ENCODE measurements around the gene CCDC177. TPM values are rescaled to one million over a fixed set of nuclear protein-coding genes. Genes with fewer than 3 reads are reported as not detected.

The CCDC177 gene
- polyA plus RNA-seq, 3 donors: 0.04 to 0.08 (median 0.08) TPM

- no peak for DNase-seq (ENCODE audit: low read depth in 3 of 3, low spot score in 2 of 3)
Observed at GRCh38 chr14:69570836-69571330, 3.8 kb downstream of the CCDC177 start.

DNA sequence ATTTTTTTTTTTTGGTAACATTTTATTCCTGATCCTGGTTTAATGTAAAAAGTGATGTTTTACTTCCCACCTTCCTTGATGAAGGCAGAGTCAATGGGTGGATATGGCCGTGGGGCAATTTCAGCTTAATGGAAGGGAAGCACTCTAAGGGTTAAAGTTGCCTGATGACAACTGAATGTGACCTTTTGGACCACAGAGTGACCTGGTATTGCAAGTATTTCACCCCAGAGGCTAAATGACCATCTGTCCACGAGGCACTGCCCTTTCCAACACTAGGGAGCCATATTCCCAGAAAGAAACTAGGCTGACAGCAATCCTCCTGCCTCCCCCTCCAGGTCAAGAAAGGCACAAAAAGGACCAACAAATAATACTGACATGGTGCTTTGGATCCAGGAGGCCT is 4.8 kb downstream of the CCDC177 start:
- DNase-seq (ENCODE audit: low read depth in 3 of 3, low spot score in 2 of 3): no peak

DNA sequence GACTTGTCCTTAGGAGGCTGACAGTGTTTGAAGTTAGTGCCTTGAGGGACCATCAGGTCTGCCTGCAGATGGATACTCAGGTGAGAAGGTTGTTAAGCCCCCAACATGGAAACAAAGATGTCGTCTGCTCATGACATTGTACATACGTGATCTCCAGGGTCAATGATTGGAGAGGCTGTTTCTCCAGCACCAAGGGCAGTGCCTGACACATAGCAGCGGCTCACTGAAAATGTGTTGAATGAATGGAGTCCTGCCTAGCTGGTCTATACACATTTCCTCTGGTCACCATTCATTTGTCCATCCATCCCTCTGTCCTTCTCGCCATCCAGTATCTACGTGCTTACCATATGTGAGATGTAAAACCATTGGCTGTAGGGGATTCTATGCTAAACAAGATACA is 7.1 kb downstream of the CCDC177 start:
- no peak for DNase-seq (ENCODE audit: low read depth in 3 of 3, low spot score in 2 of 3)

- no peak for DNase-seq (ENCODE audit: low read depth in 3 of 3, low spot score in 2 of 3)
Observed at GRCh38 chr14:69561893-69562292, 12.8 kb downstream of the CCDC177 start.

GRCh38 chr14:69560826-69561225 is 13.8 kb downstream of the CCDC177 start:
- DNase-seq (ENCODE audit: low read depth in 3 of 3, low spot score in 2 of 3): no peak

DNA sequence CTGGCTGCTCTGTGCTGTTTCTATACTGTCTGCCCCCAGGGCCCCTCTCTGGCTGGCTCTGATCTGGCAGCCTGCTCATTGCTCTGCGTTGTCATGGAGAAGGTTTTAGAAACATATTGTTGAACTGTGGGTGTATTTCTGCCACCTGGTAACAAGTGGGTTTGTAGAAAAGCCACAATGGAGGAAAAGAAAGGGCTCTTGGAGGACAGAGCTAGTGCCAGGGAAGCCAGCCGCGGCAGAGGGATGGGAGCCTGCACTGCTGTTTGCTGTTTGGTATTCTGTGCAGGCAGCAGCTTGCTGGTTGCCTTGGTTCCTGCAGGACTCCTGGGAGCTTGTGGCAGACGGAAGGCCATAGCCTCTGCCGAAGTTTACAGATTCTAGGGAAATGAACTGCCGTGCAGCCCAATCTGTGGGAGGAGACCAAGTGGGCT is 15.1 kb downstream of the CCDC177 start:
- DNase-seq (ENCODE audit: low read depth in 3 of 3, low spot score in 2 of 3): no peak

- DNase-seq (ENCODE audit: low read depth in 3 of 3, low spot score in 2 of 3): no peak
Observed at GRCh38 chr14:69558774-69559173, 15.9 kb downstream of the CCDC177 start.

DNA sequence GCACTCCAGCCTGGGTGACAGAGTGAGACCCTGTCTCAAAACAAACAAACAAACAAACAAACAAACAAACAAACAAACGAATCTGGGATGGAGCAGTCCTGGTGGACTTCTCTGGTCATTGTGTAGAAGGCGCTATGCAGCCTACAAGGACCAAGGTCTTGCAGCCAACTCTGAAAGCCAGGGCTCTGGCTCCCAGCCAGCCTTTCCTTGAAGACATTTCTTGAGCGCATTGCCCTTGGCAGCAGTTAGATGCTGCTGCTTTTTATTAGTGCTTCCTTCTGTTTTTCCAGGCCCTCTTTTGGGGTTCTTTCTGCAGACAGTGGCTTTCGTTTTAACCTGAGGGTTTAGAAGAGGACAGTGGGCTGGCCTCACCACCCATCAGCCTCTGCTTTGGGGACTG is 20.2 kb downstream of the CCDC177 start:
- DNase-seq (ENCODE audit: low read depth in 3 of 3, low spot score in 2 of 3): no peak

DNA sequence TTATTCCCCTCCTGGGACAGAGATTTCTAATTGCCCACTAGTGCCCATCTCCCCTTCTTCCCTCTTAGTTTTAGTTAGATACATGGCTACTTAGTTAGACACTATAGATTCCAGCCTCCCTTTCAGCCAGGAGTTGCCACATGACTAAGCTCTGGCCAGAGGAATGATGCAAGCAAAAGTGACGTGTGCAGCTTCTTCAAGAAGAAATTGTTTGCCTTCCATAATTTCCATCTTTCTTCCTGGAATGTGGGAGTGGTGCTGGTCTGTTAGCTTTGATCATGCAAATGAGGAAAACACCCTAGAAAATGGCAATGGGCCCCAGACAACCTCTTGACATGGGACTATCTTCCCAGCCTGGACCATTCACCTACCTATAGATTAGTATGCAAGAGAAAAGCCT is 21.4 kb downstream of the CCDC177 start:
- DNase-seq (ENCODE audit: low read depth in 3 of 3, low spot score in 2 of 3): no peak

DNA sequence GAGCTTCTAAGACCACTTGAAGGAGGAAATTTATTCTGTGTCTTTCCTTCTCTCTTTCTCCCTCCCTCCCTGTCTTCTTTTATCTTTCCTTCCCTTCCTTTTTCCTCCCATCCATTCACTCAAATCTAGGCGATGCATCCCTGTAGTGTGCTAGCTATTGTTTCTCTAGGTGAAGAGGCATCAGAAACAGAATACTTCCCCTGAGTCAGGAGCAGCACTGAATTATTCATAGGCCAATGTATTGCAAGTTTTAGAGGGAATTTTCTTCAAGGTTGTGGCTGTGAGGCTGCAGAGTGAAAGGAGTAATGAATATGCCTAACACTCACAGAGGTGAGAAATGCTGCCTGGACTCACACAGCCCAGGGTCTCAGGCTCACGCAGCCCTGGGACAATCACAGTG is 23.2 kb downstream of the CCDC177 start:
- no peak for DNase-seq (ENCODE audit: low read depth in 3 of 3, low spot score in 2 of 3)

DNA sequence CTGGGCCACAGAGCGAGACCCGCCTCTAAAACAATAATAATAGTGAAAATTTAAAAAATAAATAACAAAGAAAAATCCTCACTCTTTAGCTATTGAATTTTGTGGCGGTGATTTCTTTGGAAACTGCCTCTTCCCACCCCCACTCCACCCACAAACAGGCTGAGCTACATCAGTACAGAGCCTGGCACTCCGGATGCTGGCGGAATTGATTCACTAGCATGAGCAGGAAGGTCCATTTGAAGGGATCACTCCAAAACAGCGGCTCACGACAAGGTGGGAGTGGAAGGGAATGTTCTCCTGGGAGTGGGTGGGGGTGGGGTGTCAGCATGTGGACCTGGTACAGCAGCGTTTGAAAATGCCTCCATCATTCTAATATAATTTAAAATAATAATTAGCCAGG is 26.1 kb downstream of the CCDC177 start:
- no peak for DNase-seq (ENCODE audit: low read depth in 3 of 3, low spot score in 2 of 3)

DNA sequence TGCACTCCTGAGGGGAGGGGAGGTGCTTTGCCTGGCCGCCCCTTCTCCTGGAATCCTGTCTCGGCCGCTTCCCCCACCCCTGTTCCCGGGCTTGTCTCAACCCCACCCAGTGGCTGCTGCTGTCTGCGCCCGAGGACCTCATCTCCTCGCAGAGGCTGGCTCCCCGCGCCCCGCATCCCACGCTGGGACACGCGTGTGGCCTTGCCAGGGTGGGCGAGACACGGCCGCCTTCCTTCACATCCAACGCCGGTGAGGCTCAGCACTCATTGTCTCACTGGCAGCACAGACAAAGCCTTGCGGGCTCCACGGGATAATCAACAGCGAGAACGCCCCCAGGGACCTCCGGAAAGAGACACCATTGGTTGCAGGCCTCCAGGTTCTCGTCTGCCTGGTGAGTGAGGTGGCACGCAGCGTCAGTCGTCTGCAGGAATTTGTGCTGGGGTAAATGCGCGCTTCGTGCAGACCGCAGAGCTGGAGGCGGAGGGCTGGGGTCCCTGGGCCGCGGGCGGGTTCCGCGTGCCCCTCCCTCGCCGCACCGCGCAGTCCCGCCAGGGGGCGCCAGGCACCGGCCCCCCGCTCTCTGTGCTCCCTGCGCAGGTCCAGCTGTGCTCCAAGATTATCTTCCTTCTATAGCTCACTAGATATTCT is 26.8 kb downstream of the CCDC177 start:
- DNase-seq (ENCODE audit: low read depth in 3 of 3, low spot score in 2 of 3): peak in 2 of 3 donors; percentile 13 to 38

DNA sequence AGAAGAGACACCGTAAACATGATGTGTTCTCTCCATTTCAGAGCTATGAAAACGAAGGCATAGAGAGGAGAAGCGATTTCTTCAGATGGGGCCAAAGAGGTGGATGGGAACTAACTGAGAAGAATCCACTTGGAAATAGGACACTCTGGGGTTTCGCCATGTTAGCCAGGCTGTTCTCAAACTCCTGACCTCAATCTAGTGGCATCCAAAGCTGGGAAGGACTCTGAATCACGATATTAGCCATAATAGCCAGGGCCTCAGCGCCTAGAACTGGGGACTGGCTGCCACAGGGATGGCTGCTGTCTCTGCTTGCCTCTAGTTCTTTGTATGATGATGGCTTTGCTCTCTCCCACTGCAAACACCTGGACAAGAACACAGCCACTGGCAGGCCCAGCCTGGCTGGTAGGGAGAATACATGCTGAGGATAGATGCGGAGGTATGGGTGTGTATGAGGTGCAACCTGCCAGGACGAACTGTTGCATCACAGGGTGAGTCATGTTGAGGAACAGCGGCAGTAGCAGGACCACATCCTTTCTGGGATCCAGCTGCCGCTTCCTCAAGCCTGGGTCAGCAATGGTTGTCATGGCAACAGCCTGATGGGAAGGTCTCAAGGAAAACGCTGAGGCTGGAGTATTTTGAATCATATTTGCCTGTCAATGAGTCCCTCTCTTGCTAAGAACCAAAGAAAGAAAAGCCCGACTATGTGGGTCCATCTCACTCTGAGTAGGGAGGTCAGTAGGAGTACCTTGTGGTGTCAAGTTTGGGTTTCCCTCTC is 31.1 kb downstream of the CCDC177 start:
- no peak for DNase-seq (ENCODE audit: low read depth in 3 of 3, low spot score in 2 of 3)

DNA sequence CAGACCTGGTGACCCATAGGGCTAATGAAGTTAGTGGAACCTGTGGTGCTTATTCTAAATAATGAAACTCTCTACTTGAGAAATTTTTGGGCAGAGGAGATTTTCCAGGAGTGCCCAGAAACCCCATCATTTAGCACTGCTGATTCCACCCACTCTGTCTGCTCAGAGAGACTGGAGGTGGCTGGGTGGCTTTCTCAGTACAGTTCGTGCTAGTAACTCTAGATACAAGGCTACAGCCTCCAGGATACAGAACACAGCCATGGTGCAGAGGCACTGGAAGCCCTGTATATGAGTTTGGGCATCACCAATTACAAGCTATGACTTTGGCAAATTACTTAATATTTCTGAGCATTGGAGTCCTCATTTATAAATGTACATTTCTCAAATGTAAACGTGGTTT is 32.4 kb downstream of the CCDC177 start:
- no peak for DNase-seq (ENCODE audit: low read depth in 3 of 3, low spot score in 2 of 3)

DNA sequence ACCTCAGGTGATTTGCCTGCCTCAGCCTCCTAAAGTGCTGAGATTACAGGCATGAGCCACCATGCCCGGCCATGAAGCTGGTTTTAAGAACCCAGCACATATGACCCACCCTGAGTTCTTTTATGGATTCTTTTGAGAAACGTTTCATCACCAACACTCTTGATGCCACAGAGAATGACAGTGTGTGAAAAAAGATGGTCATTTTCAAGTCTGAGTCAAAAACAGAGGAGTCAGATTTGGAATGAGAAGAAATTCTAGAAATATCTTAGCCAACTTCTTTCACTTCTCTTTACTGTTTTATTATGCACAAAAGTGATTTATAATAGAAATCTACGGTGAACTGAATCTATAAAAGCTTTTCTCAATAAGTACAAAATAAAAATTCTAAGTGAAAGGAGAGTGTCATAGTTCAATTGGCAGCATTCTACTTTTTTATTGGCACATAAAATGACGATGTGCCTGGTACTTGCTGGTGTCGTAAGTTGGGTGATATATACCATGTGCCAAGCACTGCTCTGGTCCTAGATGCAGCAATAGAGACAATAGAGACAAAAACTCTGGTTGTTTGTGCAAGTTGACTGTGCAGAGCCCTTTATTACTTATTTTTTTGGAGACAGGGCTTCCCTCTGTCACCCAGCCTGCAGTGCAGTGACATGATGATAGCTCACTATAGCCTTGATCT is 33.9 kb downstream of the CCDC177 start:
- no peak for DNase-seq (ENCODE audit: low read depth in 3 of 3, low spot score in 2 of 3)

- no peak for DNase-seq (ENCODE audit: low read depth in 3 of 3, low spot score in 2 of 3)
Observed at GRCh38 chr14:69539631-69540410, 34.9 kb downstream of the CCDC177 start.

GRCh38 chr14:69538766-69539165 is 35.9 kb downstream of the CCDC177 start:
- DNase-seq (ENCODE audit: low read depth in 3 of 3, low spot score in 2 of 3): no peak

- DNase-seq (ENCODE audit: low read depth in 3 of 3, low spot score in 2 of 3): no peak
Observed at GRCh38 chr14:69537900-69538299, 36.8 kb downstream of the CCDC177 start.

GRCh38 chr14:69536971-69537370 is 37.7 kb downstream of the CCDC177 start:
- DNase-seq (ENCODE audit: low read depth in 3 of 3, low spot score in 2 of 3): no peak

- DNase-seq (ENCODE audit: low read depth in 3 of 3, low spot score in 2 of 3): peak in 1 of 3 donors; percentile 50
Observed at GRCh38 chr14:69535230-69535848, 39.3 kb downstream of the CCDC177 start.

Data from right renal cortex interstitium (tissue), 3 donors.